SK-N-SH (cell line): ENCODE results near the gene TBC1D16. TPM values are rescaled to one million over a fixed set of nuclear protein-coding genes. Genes with fewer than 3 reads are reported as not detected.

Source experiments
- CTCF ChIA-PET: fragments of 300-600, 350-600 bp; formaldehyde crosslinking; extraction: SDS; loops from one replicate; lab custom pipeline; 2021; lab: Yijun Ruan, JAX
- POLR2A ChIA-PET: fragments of 350-600 bp; sonication (Branson Sonifier 250); formaldehyde crosslinking; extraction: SDS; loops from one replicate; lab custom pipeline; 2020; ENCODE audit warnings: antibody characterized with exemption, inconsistent platforms; lab: Yijun Ruan, JAX
- DNase-seq: peaks from one replicate; pipeline ENCODE4 v3.0.0; 2012
- H2AFZ ChIP-seq: fragments of 200-600 bp; sonication (generic); 2 replicates; pipeline ENCODE4 v1.8.1; 2016; ENCODE audit warnings: antibody characterized with exemption, mild to moderate bottlenecking, low read depth
- H3F3A ChIP-seq: fragments of 200-600 bp; sonication (generic); replicated peaks from 2 replicates; pipeline ENCODE3; 2016; ENCODE audit warnings: antibody characterized with exemption, mild to moderate bottlenecking; ENCODE audit not compliant: insufficient read depth
- H3K27ac ChIP-seq, 2 experiments: fragments of 200-500 bp in 1 of 2; fragments of 200-600 bp in 1 of 2; sonication (Bioruptor generic) in 1 of 2; sonication (generic), shearing (Covaris generic) in 1 of 2; 2 replicates each; pipeline versions ENCODE4 v1.5.1 to v1.6.1; 2014 to 2016; ENCODE audit warnings: low read depth in 2 of 2, inconsistent platforms in 1 of 2, low read length in 1 of 2, mild to moderate bottlenecking in 1 of 2, mixed read lengths in 1 of 2
- H3K27me3 ChIP-seq: fragments of 200-600 bp; sonication (generic), shearing (Covaris generic); 2 replicates; pipeline ENCODE4 v1.6.1; 2016; ENCODE audit warnings: mixed run types; ENCODE audit not compliant: insufficient read depth
- H3K36me3 ChIP-seq, 2 experiments: fragments of 200-500 bp in 1 of 2; fragments of 200-600 bp in 1 of 2; sonication (Bioruptor generic) in 1 of 2; sonication (generic) in 1 of 2; replicated peaks in 1 of 2; 2 replicates each; pipeline versions ENCODE3 to v1.5.1; 2014 to 2016; ENCODE audit warnings: low read length in 1 of 2, mild to moderate bottlenecking in 1 of 2; ENCODE audit not compliant: insufficient read depth in 2 of 2, control insufficient read depth in 1 of 2
- H3K4me1 ChIP-seq, 2 experiments: fragments of 200-500 bp in 1 of 2; fragments of 200-600 bp in 1 of 2; sonication (Bioruptor generic) in 1 of 2; sonication (generic), shearing (Covaris generic) in 1 of 2; 2 replicates each; pipeline versions ENCODE4 v1.5.1 to v1.6.1; 2014 to 2016; ENCODE audit warnings: low read depth in 1 of 2, low read length in 1 of 2, mixed run types in 1 of 2; ENCODE audit not compliant: insufficient read depth in 2 of 2, control insufficient read depth in 1 of 2
- H3K4me2 ChIP-seq: fragments of 200-600 bp; sonication (generic), shearing (Covaris generic); 2 replicates; pipeline ENCODE4 v1.6.1; 2017; ENCODE audit warnings: mixed run types
- H3K4me3 ChIP-seq, 2 experiments: fragments of 200-500 bp in 1 of 2; fragments of 200-600 bp in 1 of 2; sonication (Bioruptor generic) in 1 of 2; sonication (generic), shearing (Covaris generic) in 1 of 2; 2 replicates each; pipeline versions ENCODE4 v1.5.1 to v1.8.1; 2014 to 2016; ENCODE audit warnings: low read depth in 2 of 2, inconsistent platforms in 1 of 2, low read length in 1 of 2, mild to moderate bottlenecking in 1 of 2, mixed read lengths in 1 of 2, moderate library complexity in 1 of 2
- H3K79me2 ChIP-seq: fragments of 200-600 bp; sonication (generic); 2 replicates; pipeline ENCODE4 v1.8.1; 2017; ENCODE audit warnings: mild to moderate bottlenecking; ENCODE audit not compliant: insufficient read depth
- H3K9ac ChIP-seq: fragments of 200-600 bp; sonication (generic); 2 replicates; pipeline ENCODE4 v1.6.1; 2017; ENCODE audit warnings: mixed run types
- H3K9me2 ChIP-seq: fragments of 200-600 bp; sonication (generic); 2 replicates; pipeline ENCODE4 v1.6.1; 2017; ENCODE audit warnings: mixed run types
- H3K9me3 ChIP-seq: fragments of 200-600 bp; sonication (generic); 2 replicates; pipeline ENCODE4 v1.6.1; 2017; ENCODE audit warnings: mixed run types, mild to moderate bottlenecking, moderate library complexity
- H4K20me1 ChIP-seq: fragments of 200-600 bp; sonication (generic); 2 replicates; pipeline ENCODE4 v1.6.1; 2017; ENCODE audit warnings: mild to moderate bottlenecking, mixed run types; ENCODE audit not compliant: insufficient read depth
- EP300 ChIP-seq, 2 experiments: IDR thresholded peaks; 2 replicates each; pipeline versions ENCODE4 v1.4.0 to v1.6.1; 2012; ENCODE audit warnings: borderline replicate concordance in 1 of 2, low read depth in 1 of 2, low read length in 1 of 2
- EZH2phosphoT487 ChIP-seq: fragments of 200-600 bp; sonication (generic); IDR thresholded peaks from 2 replicates; pipeline ENCODE4 v1.6.1; 2017; ENCODE audit warnings: low read depth, mixed run types, mild to moderate bottlenecking, antibody characterized with exemption, moderate library complexity, borderline replicate concordance
- FOSL2 ChIP-seq: IDR thresholded peaks from 2 replicates; pipeline ENCODE4 v1.4.0; 2012; ENCODE audit warnings: low read depth, mild to moderate bottlenecking, moderate library complexity, borderline replicate concordance
- FOXJ3 ChIP-seq: sonication (generic); formaldehyde crosslinking; IDR thresholded peaks from 2 replicates; pipeline ENCODE4 v1.5.1; 2020; ENCODE audit warnings: mild to moderate bottlenecking, missing genetic modification reagents
- FOXM1 ChIP-seq: IDR thresholded peaks from 2 replicates; pipeline ENCODE4 v1.4.0; 2012; ENCODE audit warnings: low read depth, mild to moderate bottlenecking
- GABPA ChIP-seq: IDR thresholded peaks from 2 replicates; pipeline ENCODE4 v1.4.0; 2012; ENCODE audit warnings: low read depth, mild to moderate bottlenecking
- GATA2 ChIP-seq: sonication (generic); formaldehyde crosslinking; IDR thresholded peaks from 2 replicates; pipeline ENCODE4 v1.5.0; 2020; ENCODE audit warnings: mild to moderate bottlenecking, missing genetic modification reagents
- NFIC ChIP-seq: IDR thresholded peaks from 2 replicates; pipeline ENCODE4 v1.4.0; 2012; ENCODE audit warnings: borderline replicate concordance
- RXRA ChIP-seq: IDR thresholded peaks from 2 replicates; pipeline ENCODE4 v1.4.0; 2012; ENCODE audit warnings: low read depth, mild to moderate bottlenecking, borderline replicate concordance
- SIN3A ChIP-seq: IDR thresholded peaks from 2 replicates; pipeline ENCODE4 v1.6.1; 2012; ENCODE audit warnings: low read depth, mild to moderate bottlenecking, low read length, moderate library complexity, borderline replicate concordance
- TCF12 ChIP-seq: IDR thresholded peaks from 2 replicates; pipeline ENCODE4 v1.4.0; 2012
- WGBS: methylation state at CpG from one replicate; pipeline ENCODE4 v1.1.6; 2017; ENCODE audit warnings: low lambda C conversion rate; 5-methylcytosine and 5-hydroxymethylcytosine counted together
- polyA plus RNA-seq, 3 experiments: library from polyadenylated mRNA; depleted of rRNA; stranded (reverse); fragments of >200 nt; gene quantifications; 2 replicates each; pipeline ENCODE4 v1.2.3, GENCODE V29; 2012
- TF ChIP-seq, protein P1 (sequence below): IDR thresholded peaks from 2 replicates; pipeline ENCODE4 v1.6.1; 2012; ENCODE audit warnings: mild to moderate bottlenecking, low read depth, low read length, moderate library complexity
- TF ChIP-seq, protein P2 (sequence below): IDR thresholded peaks from 2 replicates; pipeline ENCODE4; 2012
- TF ChIP-seq, protein P3 (sequence below): fragments of 150-350 bp; IDR thresholded peaks from 2 replicates; pipeline ENCODE4 v1.6.1; 2017; ENCODE audit warnings: antibody characterized with exemption, low read length, low read depth, borderline replicate concordance
- TF ChIP-seq, protein P4 (sequence below): fragments of 150-350 bp; IDR thresholded peaks from 2 replicates; pipeline ENCODE4 v1.6.1; 2016; ENCODE audit warnings: mild to moderate bottlenecking, low read depth, low read length

TBC1D16 gene
- polyA plus RNA-seq, 1 of the 3 experiments (the other 2 are of a cell fraction), result 14.5 TPM

DNA sequence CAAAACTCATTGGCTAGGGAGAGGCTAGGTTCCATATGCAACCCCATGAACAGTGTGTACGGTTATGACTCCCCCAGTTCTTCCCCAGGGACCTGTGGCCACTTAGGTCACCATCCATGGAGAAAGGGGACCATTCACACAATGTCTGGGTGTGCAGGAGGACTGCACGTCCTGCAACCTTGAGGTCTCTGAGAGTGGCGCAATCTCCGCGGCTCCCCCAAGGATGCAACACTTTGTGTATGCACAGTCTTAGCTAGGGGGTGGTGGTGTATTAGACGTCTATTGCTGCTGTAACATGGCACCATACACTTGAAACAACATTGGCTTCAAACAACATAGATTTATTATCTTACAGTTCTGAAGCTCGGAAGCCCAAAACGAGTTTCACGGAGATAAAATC is 130.8 kb downstream of the TBC1D16 start (continued):
- TF ChIP-seq, protein P1, sequence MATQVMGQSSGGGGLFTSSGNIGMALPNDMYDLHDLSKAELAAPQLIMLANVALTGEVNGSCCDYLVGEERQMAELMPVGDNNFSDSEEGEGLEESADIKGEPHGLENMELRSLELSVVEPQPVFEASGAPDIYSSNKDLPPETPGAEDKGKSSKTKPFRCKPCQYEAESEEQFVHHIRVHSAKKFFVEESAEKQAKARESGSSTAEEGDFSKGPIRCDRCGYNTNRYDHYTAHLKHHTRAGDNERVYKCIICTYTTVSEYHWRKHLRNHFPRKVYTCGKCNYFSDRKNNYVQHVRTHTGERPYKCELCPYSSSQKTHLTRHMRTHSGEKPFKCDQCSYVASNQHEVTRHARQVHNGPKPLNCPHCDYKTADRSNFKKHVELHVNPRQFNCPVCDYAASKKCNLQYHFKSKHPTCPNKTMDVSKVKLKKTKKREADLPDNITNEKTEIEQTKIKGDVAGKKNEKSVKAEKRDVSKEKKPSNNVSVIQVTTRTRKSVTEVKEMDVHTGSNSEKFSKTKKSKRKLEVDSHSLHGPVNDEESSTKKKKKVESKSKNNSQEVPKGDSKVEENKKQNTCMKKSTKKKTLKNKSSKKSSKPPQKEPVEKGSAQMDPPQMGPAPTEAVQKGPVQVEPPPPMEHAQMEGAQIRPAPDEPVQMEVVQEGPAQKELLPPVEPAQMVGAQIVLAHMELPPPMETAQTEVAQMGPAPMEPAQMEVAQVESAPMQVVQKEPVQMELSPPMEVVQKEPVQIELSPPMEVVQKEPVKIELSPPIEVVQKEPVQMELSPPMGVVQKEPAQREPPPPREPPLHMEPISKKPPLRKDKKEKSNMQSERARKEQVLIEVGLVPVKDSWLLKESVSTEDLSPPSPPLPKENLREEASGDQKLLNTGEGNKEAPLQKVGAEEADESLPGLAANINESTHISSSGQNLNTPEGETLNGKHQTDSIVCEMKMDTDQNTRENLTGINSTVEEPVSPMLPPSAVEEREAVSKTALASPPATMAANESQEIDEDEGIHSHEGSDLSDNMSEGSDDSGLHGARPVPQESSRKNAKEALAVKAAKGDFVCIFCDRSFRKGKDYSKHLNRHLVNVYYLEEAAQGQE, result no peak
- TF ChIP-seq FOSL2 (no peak), GATA2 (CRISPR knock-in tag) (no peak)

DNA sequence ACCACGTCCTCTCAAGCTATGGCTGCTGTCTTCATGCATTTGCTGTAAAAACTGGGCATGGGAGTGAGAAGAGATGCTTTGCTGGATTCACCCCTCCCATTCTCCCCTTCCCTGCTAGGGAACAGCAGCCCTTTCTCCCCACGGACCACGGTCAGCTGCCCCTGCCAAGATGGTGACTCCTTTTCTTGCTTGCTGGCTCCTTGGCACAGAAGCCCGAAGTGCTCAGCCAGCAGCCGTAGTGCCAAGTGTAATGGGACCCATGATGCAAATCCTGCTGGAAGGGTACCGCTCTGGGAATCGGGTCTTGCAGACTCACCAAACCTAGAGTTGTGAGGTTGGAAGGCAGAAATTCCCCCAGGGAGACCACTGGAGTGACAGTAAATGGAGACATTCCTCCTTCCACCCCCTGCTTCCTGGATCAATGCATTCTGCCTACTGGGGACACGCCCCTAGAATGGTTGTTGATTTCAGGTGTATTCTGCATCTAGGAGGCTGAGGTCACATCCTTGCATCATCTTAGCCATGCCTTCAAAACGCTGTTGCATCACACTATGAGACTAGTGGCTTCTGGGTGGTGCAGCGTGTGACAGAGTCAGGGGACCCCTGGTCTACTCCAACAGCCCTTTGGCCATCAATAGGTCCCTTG is 133.4 kb downstream of the TBC1D16 start:
- Histone ChIP-seq H3K27ac (no peak overlapping the region), H3K27me3 (peaks cover 35% of the 10 kb centered on the region; the same call in 1 of the 2 replicates)
- WGBS, result 50% methylated on average over 10 of the region's 10 CpGs

DNA sequence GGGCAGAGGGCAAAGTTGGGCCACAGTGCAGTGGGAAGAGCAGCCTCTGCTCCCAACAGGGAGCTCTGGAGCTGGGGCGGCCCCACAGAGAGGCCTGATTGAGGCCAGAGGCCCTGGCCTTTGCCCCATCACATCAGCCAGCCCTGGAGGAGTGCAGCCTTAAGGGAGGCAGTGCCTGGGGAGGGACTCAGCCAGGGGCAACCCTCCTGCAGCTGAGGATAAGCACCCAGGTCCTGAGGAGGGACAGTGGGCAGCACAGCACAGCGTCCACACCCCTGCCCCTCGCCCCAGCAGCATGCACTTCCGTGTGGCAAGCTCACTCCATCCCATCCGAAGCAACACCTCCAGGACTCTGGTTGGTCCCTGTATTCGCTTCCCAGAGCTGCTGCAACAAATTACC is 134.5 kb downstream of the TBC1D16 start:
- H3K79me2 ChIP-seq, result no peaks in the 10 kb centered on the region
- no peak overlapping the region for H3K9ac ChIP-seq
- no peaks in the 10 kb centered on the region for H3K9me3 ChIP-seq
- 52% methylated on average over 6 of the region's 6 CpGs for WGBS
- no peak overlapping the region for H3K4me3 ChIP-seq
- no peaks in the 10 kb centered on the region for H4K20me1 ChIP-seq
- no peaks in the 10 kb centered on the region for H3F3A ChIP-seq
- TF ChIP-seq GABPA, result no peak
- no peak for TF ChIP-seq NFIC
- no peak for TF ChIP-seq TCF12
- TF ChIP-seq FOSL2, result no peak
- TF ChIP-seq FOXM1, result no peak
- no peak for TF ChIP-seq EP300 (IDR thresholded peaks at IDR 0.05; ENCODE audit: borderline replicate concordance in 1 of 2, low read depth in 1 of 2, low read length in 1 of 2)
- TF ChIP-seq, protein P2, sequence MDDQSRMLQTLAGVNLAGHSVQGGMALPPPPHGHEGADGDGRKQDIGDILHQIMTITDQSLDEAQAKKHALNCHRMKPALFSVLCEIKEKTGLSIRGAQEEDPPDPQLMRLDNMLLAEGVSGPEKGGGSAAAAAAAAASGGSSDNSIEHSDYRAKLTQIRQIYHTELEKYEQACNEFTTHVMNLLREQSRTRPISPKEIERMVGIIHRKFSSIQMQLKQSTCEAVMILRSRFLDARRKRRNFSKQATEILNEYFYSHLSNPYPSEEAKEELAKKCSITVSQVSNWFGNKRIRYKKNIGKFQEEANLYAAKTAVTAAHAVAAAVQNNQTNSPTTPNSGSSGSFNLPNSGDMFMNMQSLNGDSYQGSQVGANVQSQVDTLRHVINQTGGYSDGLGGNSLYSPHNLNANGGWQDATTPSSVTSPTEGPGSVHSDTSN, result no peak
- TF ChIP-seq, protein P3, sequence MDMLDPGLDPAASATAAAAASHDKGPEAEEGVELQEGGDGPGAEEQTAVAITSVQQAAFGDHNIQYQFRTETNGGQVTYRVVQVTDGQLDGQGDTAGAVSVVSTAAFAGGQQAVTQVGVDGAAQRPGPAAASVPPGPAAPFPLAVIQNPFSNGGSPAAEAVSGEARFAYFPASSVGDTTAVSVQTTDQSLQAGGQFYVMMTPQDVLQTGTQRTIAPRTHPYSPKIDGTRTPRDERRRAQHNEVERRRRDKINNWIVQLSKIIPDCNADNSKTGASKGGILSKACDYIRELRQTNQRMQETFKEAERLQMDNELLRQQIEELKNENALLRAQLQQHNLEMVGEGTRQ, result no peak
- TF ChIP-seq, protein P4, sequence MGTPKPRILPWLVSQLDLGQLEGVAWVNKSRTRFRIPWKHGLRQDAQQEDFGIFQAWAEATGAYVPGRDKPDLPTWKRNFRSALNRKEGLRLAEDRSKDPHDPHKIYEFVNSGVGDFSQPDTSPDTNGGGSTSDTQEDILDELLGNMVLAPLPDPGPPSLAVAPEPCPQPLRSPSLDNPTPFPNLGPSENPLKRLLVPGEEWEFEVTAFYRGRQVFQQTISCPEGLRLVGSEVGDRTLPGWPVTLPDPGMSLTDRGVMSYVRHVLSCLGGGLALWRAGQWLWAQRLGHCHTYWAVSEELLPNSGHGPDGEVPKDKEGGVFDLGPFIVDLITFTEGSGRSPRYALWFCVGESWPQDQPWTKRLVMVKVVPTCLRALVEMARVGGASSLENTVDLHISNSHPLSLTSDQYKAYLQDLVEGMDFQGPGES, result no peak
- no peak overlapping the region for H3K27ac ChIP-seq
- no peaks in the 10 kb centered on the region for H3K9me2 ChIP-seq
- DNase-seq, result no peak
- no peak overlapping the region for H3K4me2 ChIP-seq
- no peak overlapping the region for H2AFZ ChIP-seq
- H3K27me3 ChIP-seq, result peaks cover 35% of the 10 kb centered on the region; the same call in 1 of the 2 replicates
- H3K4me1 ChIP-seq, result no peaks in the 10 kb centered on the region
- CTCF ChIA-PET, result interaction anchor here (0.6 to 1.2 kb wide), 2 partner anchors 40 to 62 kb away, joined by 3 to 5 read pairs; partner anchors contain the start of gene CBX4
- H3K36me3 ChIP-seq, result no peaks in the 10 kb centered on the region
- POLR2A ChIA-PET, result no interaction called here

More for the DNA sequence above, 133.4 kb downstream of the TBC1D16 start:
- TF ChIP-seq TCF12 (no peak), SIN3A (no peak), FOXJ3 (CRISPR knock-in tag) (no peak), GATA2 (CRISPR knock-in tag) (no peak), GABPA (no peak), EZH2phosphoT487 (no peak), RXRA (no peak)
- TF ChIP-seq, all 33 proteins: peak for 0
- no peak overlapping the region for H2AFZ ChIP-seq
- no peaks in the 10 kb centered on the region for H3K9me3 ChIP-seq
- H3K79me2 ChIP-seq, result no peaks in the 10 kb centered on the region
- no peaks in the 10 kb centered on the region for H3K4me1 ChIP-seq
- H3K9me2 ChIP-seq, result no peaks in the 10 kb centered on the region
- no peaks in the 10 kb centered on the region for H4K20me1 ChIP-seq
- no peaks in the 10 kb centered on the region for H3K36me3 ChIP-seq
- H3K4me2 ChIP-seq, result no peak overlapping the region
- no peaks in the 10 kb centered on the region for H3F3A ChIP-seq
- no peak overlapping the region for H3K4me3 ChIP-seq
- no peak for DNase-seq
- no peak overlapping the region for H3K9ac ChIP-seq
- CTCF ChIA-PET, result interaction anchor here (0.6 to 1.2 kb wide), 4 partner anchors 16 to 160 kb away, joined by 3 to 5 read pairs (median 4); partner anchors contain the start of gene CBX4
- POLR2A ChIA-PET, result no interaction called here
